ENCODE data around the gene BLOC1S4.
A peak's percentile ranks its signal among the peaks of the same experiment; 100 is the strongest.
"Not testable (repeated sequence)": the region's sequence is repeated elsewhere in the genome, so short reads cannot be mapped to it uniquely, and the experiment has no call there.

Gene BLOC1S4

GRCh38 chr4:6716018-6716911, at the start of gene BLOC1S4:
Gene BLOC1S4 (plus strand): TSS chr4:6716174. CDS start chr4:6716210, 36 bp downstream.
- no peak for FAIRE-seq
- DNase-seq (ENCODE audit: insufficient read length, low spot score): peak; percentile 88
- no peak for TF ChIP-seq CTCF (IDR thresholded peaks at IDR 0.05; ENCODE audit: insufficient read depth, missing control alignments)

- TF ChIP-seq CTCF (IDR thresholded peaks at IDR 0.05; ENCODE audit: insufficient read depth, missing control alignments): no peak
- DNase-seq (ENCODE audit: insufficient read length, low spot score) (no peak), FAIRE-seq (no peak)
Measured at GRCh38 chr4:6668391-6668790, 47.6 kb upstream of the BLOC1S4 start.

- no peak for DNase-seq (ENCODE audit: insufficient read length, low spot score)
- no peak for TF ChIP-seq CTCF (IDR thresholded peaks at IDR 0.05; ENCODE audit: insufficient read depth, missing control alignments)
- no peak for FAIRE-seq
Measured at GRCh38 chr4:6671648-6672047, 44.3 kb upstream of the BLOC1S4 start.

GRCh38 chr4:6672131-6672530, 43.8 kb upstream of the BLOC1S4 start:
- DNase-seq (ENCODE audit: insufficient read length, low spot score) (no peak), FAIRE-seq (no peak)
- TF ChIP-seq CTCF (IDR thresholded peaks at IDR 0.05; ENCODE audit: insufficient read depth, missing control alignments): no peak

- FAIRE-seq; DNase-seq (ENCODE audit: insufficient read length, low spot score): not testable (repeated sequence)
Measured at GRCh38 chr4:6672541-6673190, 43.3 kb upstream of the BLOC1S4 start.

GRCh38 chr4:6673191-6673659, 42.7 kb upstream of the BLOC1S4 start:
- DNase-seq (ENCODE audit: insufficient read length, low spot score); FAIRE-seq: not testable (repeated sequence)

GRCh38 chr4:6673660-6674499, 42.1 kb upstream of the BLOC1S4 start:
- TF ChIP-seq CTCF (IDR thresholded peaks at IDR 0.05; ENCODE audit: insufficient read depth, missing control alignments): no peak
- FAIRE-seq (no peak), DNase-seq (ENCODE audit: insufficient read length, low spot score) (peak; percentile 90)
